HepG2 (cell line): Measurements from ENCODE around the gene LGALS1. TPM values are rescaled to one million over a fixed set of nuclear protein-coding genes. Genes with fewer than 3 reads are reported as not detected.

Experiments
- CBX1 ChIP-seq: IDR thresholded peaks from one replicate; pipeline ENCODE4 v1.6.1; 2016; ENCODE audit warnings: antibody characterized with exemption, low read depth
- CTCF ChIP-seq: sonication (generic); formaldehyde crosslinking; IDR thresholded peaks from 2 replicates; pipeline ENCODE4 v1.5.0; 2020; ENCODE audit warnings: mild to moderate bottlenecking, missing genetic modification reagents, moderate library complexity
- DRAP1 ChIP-seq: IDR thresholded peaks from 2 replicates; pipeline ENCODE4 v1.6.1; 2016; ENCODE audit warnings: missing genetic modification reagents, missing compliant biosample characterization
- HES4 ChIP-seq: sonication (generic); formaldehyde crosslinking; IDR thresholded peaks from 2 replicates; pipeline ENCODE4 v1.9.0; 2021; ENCODE audit warnings: mild to moderate bottlenecking, missing genetic modification reagents, borderline replicate concordance
- HNRNPL ChIP-seq: fragments of 200-400 bp; formaldehyde crosslinking; IDR thresholded peaks from 2 replicates; pipeline ENCODE4 v1.6.1; 2017; ENCODE audit warnings: mild to moderate bottlenecking, low read depth, low read length
- HOXD1 ChIP-seq: sonication (generic); formaldehyde crosslinking; IDR thresholded peaks from 2 replicates; pipeline ENCODE4 v1.5.0; 2020; ENCODE audit warnings: missing genetic modification reagents
- KDM4B ChIP-seq: sonication (generic); formaldehyde crosslinking; IDR thresholded peaks from 2 replicates; pipeline ENCODE4 v1.4.0; 2020; ENCODE audit warnings: missing genetic modification reagents
- MEIS2 ChIP-seq: sonication (generic); formaldehyde crosslinking; IDR thresholded peaks from 2 replicates; pipeline ENCODE4 v1.9.0; 2021; ENCODE audit warnings: mild to moderate bottlenecking, missing genetic modification reagents
- NR2C2 ChIP-seq: sonication (generic); formaldehyde crosslinking; IDR thresholded peaks from 2 replicates; pipeline ENCODE4 v1.4.0; 2020; ENCODE audit warnings: missing genetic modification reagents, mild to moderate bottlenecking, moderate library complexity, borderline replicate concordance
- PAWR ChIP-seq: sonication (generic); formaldehyde crosslinking; IDR thresholded peaks from 2 replicates; pipeline ENCODE4 v1.4.0; 2020; ENCODE audit warnings: missing genetic modification reagents, mild to moderate bottlenecking, borderline replicate concordance
- RARA ChIP-seq: IDR thresholded peaks from 2 replicates; pipeline ENCODE4 v1.6.1; 2016; ENCODE audit warnings: missing genetic modification reagents, missing compliant biosample characterization
- RBM39 ChIP-seq: fragments of 200-400 bp; formaldehyde crosslinking; IDR thresholded peaks from one replicate; pipeline ENCODE4 v1.6.1; 2018; ENCODE audit warnings: antibody characterized with exemption, mild to moderate bottlenecking, low read depth, low read length; ENCODE audit not compliant: poor library complexity, severe bottlenecking
- RORA ChIP-seq: sonication (generic); formaldehyde crosslinking; IDR thresholded peaks from 2 replicates; pipeline ENCODE4 v1.5.0; 2020; ENCODE audit warnings: mild to moderate bottlenecking, missing genetic modification reagents, moderate library complexity
- RXRB ChIP-seq: IDR thresholded peaks from 2 replicates; pipeline ENCODE4 v1.6.1; 2016; ENCODE audit warnings: borderline replicate concordance, missing genetic modification reagents, missing compliant biosample characterization
- TAF1 ChIP-seq: sonication (generic); formaldehyde crosslinking; IDR thresholded peaks from 2 replicates; pipeline ENCODE4 v1.4.0; 2020; ENCODE audit warnings: missing genetic modification reagents
- YEATS2 ChIP-seq: sonication (generic); formaldehyde crosslinking; IDR thresholded peaks from 2 replicates; pipeline ENCODE4 v1.4.0; 2020; ENCODE audit warnings: missing genetic modification reagents, borderline replicate concordance
- YY1 ChIP-seq: IDR thresholded peaks from 2 replicates; pipeline ENCODE4 v1.6.1; 2011; ENCODE audit warnings: low read length, low read depth, moderate library complexity, mild to moderate bottlenecking; ENCODE audit not compliant: insufficient read depth, insufficient replicate concordance
- ZFP91 ChIP-seq: sonication (generic); formaldehyde crosslinking; IDR thresholded peaks from 2 replicates; pipeline ENCODE4 v1.9.0; 2022; ENCODE audit warnings: missing genetic modification reagents, mild to moderate bottlenecking, borderline replicate concordance
- ZGPAT ChIP-seq: IDR thresholded peaks from 2 replicates; pipeline ENCODE4 v1.6.1; 2016; ENCODE audit warnings: mild to moderate bottlenecking
- ZNF10 ChIP-seq: sonication (generic); formaldehyde crosslinking; IDR thresholded peaks from 2 replicates; pipeline ENCODE4 v1.4.0; 2020; ENCODE audit warnings: mild to moderate bottlenecking, low read depth, missing genetic modification reagents, borderline replicate concordance
- ZNF567 ChIP-seq: sonication (generic); formaldehyde crosslinking; IDR thresholded peaks from 2 replicates; pipeline ENCODE4 v1.8.1; 2023; ENCODE audit warnings: mild to moderate bottlenecking, missing genetic modification reagents, borderline replicate concordance
- ZNF678 ChIP-seq: sonication (generic); formaldehyde crosslinking; IDR thresholded peaks from 2 replicates; pipeline ENCODE4 v1.4.0; 2020; ENCODE audit warnings: mild to moderate bottlenecking, missing genetic modification reagents
- ZNF761 ChIP-seq: sonication (generic); formaldehyde crosslinking; conservative IDR thresholded peaks from 2 replicates; pipeline ENCODE4 v1.4.0; 2020; ENCODE audit warnings: mild to moderate bottlenecking, missing genetic modification reagents
- ZSCAN31 ChIP-seq: sonication (generic); formaldehyde crosslinking; IDR thresholded peaks from 2 replicates; pipeline ENCODE4 v1.5.0; 2020; ENCODE audit warnings: low read depth, mild to moderate bottlenecking, missing genetic modification reagents
- polyA plus RNA-seq, 8 experiments: library from polyadenylated mRNA; depleted of rRNA in 3 of 8; stranded (reverse) in 7 of 8; unstranded in 1 of 8; fragments of >200 nt; fragmentation: Illumina TruSeq in 4 of 8; extraction: Trizol in 4 of 8; gene quantifications; 2 replicates each; pipeline versions ENCODE4 v1.2.1 to v1.2.3, GENCODE V29; 2011 to 2016; ENCODE audit warnings: low read depth in 4 of 8, missing spikeins in 1 of 8, mixed read lengths in 1 of 8; ENCODE audit not compliant: insufficient read depth in 1 of 8
- total RNA-seq, 5 experiments: library from RNA; depleted of rRNA; stranded (reverse); fragments of >200 nt; fragmentation: Illumina TruSeq; extraction: Trizol; gene quantifications; 2 replicates each; pipeline ENCODE4 v1.2.3, GENCODE V29; 2016; ENCODE audit warnings: low read depth in 1 of 5

LGALS1 gene
- total and polyA plus RNA-seq, 2 of the 13 experiments (the other 11 are each of a cell fraction or from before 2014, with no cell fraction given) = 103 to 858 TPM

GRCh38 chr22:37631448-37632173 lies 43.8 kb upstream of the LGALS1 start (continued):
- TF ChIP-seq ZFP91 (peak; percentile 85), HNRNPL (peak; percentile 100), NR2C2 (CRISPR knock-in tag) (peak; percentile 27; the same call in 1 of the 2 replicates), RXRB (CRISPR knock-in tag) (peak; percentile 64), ZNF678 (CRISPR knock-in tag) (peak; percentile 62; the same call in 1 of the 2 replicates), CTCF (CRISPR knock-in tag) (peak; percentile 37), RORA (CRISPR knock-in tag) (no peak), MEIS2 (peak; percentile 73; the same call in 1 of the 2 replicates), ZGPAT (CRISPR knock-in tag) (peak; percentile 50), RBM39 (peak; percentile 60), ZNF761 (CRISPR knock-in tag) (peak; percentile 71), ZSCAN31 (CRISPR knock-in tag) (0 out of 2 replicates have a peak, but pooled peaks have one; percentile 62), DRAP1 (CRISPR knock-in tag) (0 out of 2 replicates have a peak, but pooled peaks have one; percentile 63), CBX1 (peak; percentile 48), PAWR (CRISPR knock-in tag) (no peak), YY1 (peak; percentile 18), ZNF10 (CRISPR knock-in tag) (0 out of 2 replicates have a peak, but pooled peaks have one; percentile 17), KDM4B (CRISPR knock-in tag) (no peak), RARA (peak; percentile 46), TAF1 (peak; percentile 22; the same call in 1 of the 2 replicates), YEATS2 (CRISPR knock-in tag) (0 out of 2 replicates have a peak, but pooled peaks have one; percentile 10), HES4 (CRISPR knock-in tag) (no peak), HOXD1 (CRISPR knock-in tag) (0 out of 2 replicates have a peak, but pooled peaks have one; percentile 49), ZNF567 (peak; percentile 81; the same call in 1 of the 2 replicates)
